K562 (cell line): ENCODE results near the gene TPGS1. TPM values are rescaled to one million over a fixed set of nuclear protein-coding genes. Genes with fewer than 3 reads are reported as not detected.

Experiments
- ERF ChIP-seq: fragments of 450-650 bp; formaldehyde crosslinking; IDR thresholded peaks from 2 replicates; pipeline ENCODE4 v1.4.0; 2020; ENCODE audit warnings: mild to moderate bottlenecking, mixed read lengths
- FOSL1 ChIP-seq: fragments of 200-800 bp; sonication (Bioruptor generic); conservative IDR thresholded peaks from 2 replicates; pipeline ENCODE4 v1.6.1; 2016; ENCODE audit warnings: missing genetic modification characterization, missing compliant biosample characterization
- FOXM1 ChIP-seq, 2 experiments: fragments of 450-650 bp in 1 of 2; sonication (generic) in 1 of 2; formaldehyde crosslinking in 1 of 2; IDR thresholded peaks; 2 replicates each; pipeline versions ENCODE4 v1.6.1 to v1.9.0; 2017 to 2022; ENCODE audit warnings: low read depth in 2 of 2, mild to moderate bottlenecking in 2 of 2, missing genetic modification reagents in 1 of 2, moderate library complexity in 1 of 2
- FOXO4 ChIP-seq: fragments of 450-650 bp; formaldehyde crosslinking; IDR thresholded peaks from 2 replicates; pipeline ENCODE4 v1.4.0; 2020; ENCODE audit warnings: mild to moderate bottlenecking, moderate library complexity
- HNRNPH1 ChIP-seq: fragments of 200-400 bp; formaldehyde crosslinking; optimal IDR thresholded peaks from 2 replicates; pipeline ENCODE3; 2017; ENCODE audit warnings: low read depth, mild to moderate bottlenecking, low read length, moderate library complexity
- KLF10 ChIP-seq: fragments of 250-450 bp; sonication (Bioruptor Pico); IDR thresholded peaks from 2 replicates; pipeline ENCODE4 v1.6.1; 2021; ENCODE audit warnings: matching md5 sums
- NFIX ChIP-seq: fragments of 250-450 bp; sonication (Bioruptor Pico); IDR thresholded peaks from 2 replicates; pipeline ENCODE4 v1.4.0; 2020; ENCODE audit warnings: low read depth, mild to moderate bottlenecking, moderate library complexity
- PYGO2 ChIP-seq: fragments of 450-650 bp; IDR thresholded peaks from 2 replicates; pipeline ENCODE4 v1.6.1; 2016; ENCODE audit warnings: mild to moderate bottlenecking, missing genetic modification characterization, moderate library complexity, missing compliant biosample characterization
- RCOR1 ChIP-seq, 2 experiments: IDR thresholded peaks; 2 replicates each; pipeline ENCODE4 v1.6.1; 2012; ENCODE audit warnings: low read depth in 2 of 2, low read length in 2 of 2, borderline replicate concordance in 1 of 2, improper control_type of control experiment in 1 of 2
- RREB1 ChIP-seq: fragments of 250-450 bp; sonication (Bioruptor Pico); IDR thresholded peaks from 2 replicates; pipeline ENCODE4 v1.4.0; 2020
- SAP30 ChIP-seq: fragments of 200-600 bp; sonication (generic); IDR thresholded peaks from 2 replicates; pipeline ENCODE4 v1.6.1; 2012; ENCODE audit warnings: borderline replicate concordance, low read depth, mild to moderate bottlenecking, moderate library complexity, low read length, control low read depth, inconsistent platforms; ENCODE audit not compliant: insufficient read depth, poor library complexity, severe bottlenecking
- SMC3 ChIP-seq: conservative IDR thresholded peaks from 2 replicates; pipeline ENCODE4 v1.6.1; 2011; ENCODE audit warnings: low read depth, low read length, improper control_type of control experiment; ENCODE audit not compliant: insufficient read depth
- SPI1 ChIP-seq: IDR thresholded peaks from 2 replicates; pipeline ENCODE4 v1.6.1; 2011; ENCODE audit warnings: low read depth, low read length, control low read depth, borderline replicate concordance
- TEAD2 ChIP-seq: fragments of 450-650 bp; IDR thresholded peaks from 2 replicates; pipeline ENCODE4 v1.6.1; 2016; ENCODE audit warnings: missing genetic modification characterization, control low read depth, missing compliant biosample characterization
- XRCC5 ChIP-seq: fragments of 200-400 bp; formaldehyde crosslinking; IDR thresholded peaks from 2 replicates; pipeline ENCODE4 v1.6.1; 2017; ENCODE audit warnings: low read depth, mild to moderate bottlenecking, low read length
- ZBTB7A ChIP-seq: IDR thresholded peaks from 2 replicates; pipeline ENCODE4 v1.6.1; 2011; ENCODE audit warnings: low read depth, mild to moderate bottlenecking, low read length, moderate library complexity, borderline replicate concordance; ENCODE audit not compliant: control insufficient read depth
- ZNF165 ChIP-seq: fragments of 250-450 bp; sonication (Bioruptor Pico); IDR thresholded peaks from 2 replicates; pipeline ENCODE4 v1.4.0; 2020; ENCODE audit warnings: borderline replicate concordance
- ZNF274 ChIP-seq: IDR thresholded peaks from 2 replicates; pipeline ENCODE4 v1.6.1; 2011; ENCODE audit warnings: low read depth, mild to moderate bottlenecking, low read length, moderate library complexity, borderline replicate concordance
- polyA plus RNA-seq, 8 experiments: library from polyadenylated mRNA; depleted of rRNA in 4 of 8; stranded (reverse) in 5 of 8; unstranded in 3 of 8; fragments of >200 nt; fragmentation: Nextera tagmentation in 2 of 8; fragmentation: Illumina TruSeq in 1 of 8; extraction: Ambion mirVana in 2 of 8; extraction: Trizol in 1 of 8; gene quantifications; 2 replicates each; pipeline versions ENCODE4 v1.2.1 to v1.2.3, GENCODE V29; 2011 to 2014; ENCODE audit warnings: inconsistent platforms in 1 of 8, missing spikeins in 1 of 8
- total RNA-seq, 7 experiments: library from RNA; depleted of rRNA in 6 of 7; stranded (reverse); fragments of >200 nt in 6 of 7; fragmentation: Illumina TruSeq in 2 of 7; extraction: Trizol in 2 of 7; gene quantifications; 2 replicates each; pipeline versions ENCODE4 v1.2.1 to v1.2.3, GENCODE V29; 2011 to 2021; ENCODE audit warnings: low replicate concordance in 1 of 7

The TPGS1 gene
- total and polyA plus RNA-seq, 9 of the 15 experiments (the other 6 are each of a cell fraction or from before 2014, with no cell fraction given) = 0.30 to 31.6 (median 1.2) TPM; not detected in 2

- TF ChIP-seq FOXM1 (IDR thresholded peaks at IDR 0.05; ENCODE audit: low read depth) (no peak), FOXM1 (CRISPR knock-in tag; IDR thresholded peaks at IDR 0.05; ENCODE audit: low read depth) (no peak), HNRNPH1 (no peak), ERF (CRISPR knock-in tag) (0 out of 2 replicates have a peak, but pooled peaks have one; percentile 45), SAP30 (peak; percentile 44), SMC3 (0 out of 2 replicates have a peak, but pooled peaks have one; percentile 2), TEAD2 (tag) (no peak), RCOR1 (IDR thresholded peaks at IDR 0.05; ENCODE audit: borderline replicate concordance in 1 of 2, low read depth in 2 of 2, low read length in 2 of 2) (no peak), ZBTB7A (peak; percentile 83; the same call in 1 of the 2 replicates), XRCC5 (no peak), KLF10 (CRISPR knock-in tag) (no peak), FOXO4 (CRISPR knock-in tag) (no peak), SPI1 (no peak), PYGO2 (tag) (no peak), RREB1 (CRISPR knock-in tag) (no peak), ZNF274 (no peak), ZNF165 (CRISPR knock-in tag) (no peak), FOSL1 (no peak), NFIX (CRISPR knock-in tag) (no peak)
Measured at GRCh38 chr19:531753-532560, 24.7 kb downstream of the TPGS1 start, which contains the start of gene CDC34 (continued).
